GM15510 (cell line): ENCODE data around the gene MRPS11.

Source experiments
- POLR2A ChIP-seq: IDR thresholded peaks from 3 replicates; pipeline ENCODE4 v1.6.1; 2011; ENCODE audit warnings: borderline replicate concordance; ENCODE audit not compliant: insufficient read length; ENCODE audit errors: extremely low read depth

MRPS11 gene

GRCh38 chr15:88448991-88449461 lies 18.5 kb upstream of the MRPS11 start:
- no peak for TF ChIP-seq POLR2A

DNA sequence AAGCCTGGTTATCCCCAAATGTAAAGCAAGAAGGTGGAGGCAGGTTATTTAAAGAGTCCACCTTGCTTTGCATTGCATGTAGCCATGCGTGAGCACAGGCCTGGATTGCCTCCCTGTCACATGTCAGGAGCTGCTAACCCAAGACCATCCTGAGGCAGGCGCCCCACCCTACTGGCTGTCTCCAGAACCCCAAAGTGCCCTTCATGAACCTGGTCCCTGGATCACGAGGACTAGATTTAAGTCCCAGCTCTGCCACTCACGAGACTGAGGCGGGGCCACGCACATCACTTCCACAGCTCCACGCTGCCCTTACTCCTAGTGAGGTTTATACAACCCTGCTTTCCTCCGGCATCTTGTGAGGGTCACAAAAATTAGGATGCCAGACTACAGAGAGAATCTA lies 17.9 kb upstream of the MRPS11 start:
- no peak for TF ChIP-seq POLR2A

GRCh38 chr15:88450125-88450798 lies 17.2 kb upstream of the MRPS11 start:
- no peak for TF ChIP-seq POLR2A

DNA sequence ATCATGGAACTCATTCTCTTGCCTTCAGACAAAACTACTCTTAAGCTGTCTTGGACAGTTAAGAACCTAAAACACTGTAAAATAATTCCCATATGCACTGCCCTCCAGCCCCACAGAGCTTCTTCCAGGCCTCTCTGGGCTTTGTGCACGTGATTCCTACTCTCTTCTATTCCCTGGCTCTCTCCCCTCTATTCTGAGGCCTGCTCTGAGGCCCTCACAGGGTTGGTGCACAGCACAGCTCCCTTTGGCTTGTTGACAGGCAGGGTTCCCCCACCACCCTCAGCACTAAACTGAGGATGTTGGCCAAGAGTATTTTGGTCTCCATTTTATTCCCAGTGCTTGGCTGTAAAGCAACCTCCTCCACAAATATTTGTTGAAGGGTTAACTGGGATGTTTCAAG lies 13.9 kb upstream of the MRPS11 start:
- no peak for TF ChIP-seq POLR2A

GRCh38 chr15:88454236-88454635 lies 13.3 kb upstream of the MRPS11 start:
- TF ChIP-seq POLR2A, result no peak

DNA sequence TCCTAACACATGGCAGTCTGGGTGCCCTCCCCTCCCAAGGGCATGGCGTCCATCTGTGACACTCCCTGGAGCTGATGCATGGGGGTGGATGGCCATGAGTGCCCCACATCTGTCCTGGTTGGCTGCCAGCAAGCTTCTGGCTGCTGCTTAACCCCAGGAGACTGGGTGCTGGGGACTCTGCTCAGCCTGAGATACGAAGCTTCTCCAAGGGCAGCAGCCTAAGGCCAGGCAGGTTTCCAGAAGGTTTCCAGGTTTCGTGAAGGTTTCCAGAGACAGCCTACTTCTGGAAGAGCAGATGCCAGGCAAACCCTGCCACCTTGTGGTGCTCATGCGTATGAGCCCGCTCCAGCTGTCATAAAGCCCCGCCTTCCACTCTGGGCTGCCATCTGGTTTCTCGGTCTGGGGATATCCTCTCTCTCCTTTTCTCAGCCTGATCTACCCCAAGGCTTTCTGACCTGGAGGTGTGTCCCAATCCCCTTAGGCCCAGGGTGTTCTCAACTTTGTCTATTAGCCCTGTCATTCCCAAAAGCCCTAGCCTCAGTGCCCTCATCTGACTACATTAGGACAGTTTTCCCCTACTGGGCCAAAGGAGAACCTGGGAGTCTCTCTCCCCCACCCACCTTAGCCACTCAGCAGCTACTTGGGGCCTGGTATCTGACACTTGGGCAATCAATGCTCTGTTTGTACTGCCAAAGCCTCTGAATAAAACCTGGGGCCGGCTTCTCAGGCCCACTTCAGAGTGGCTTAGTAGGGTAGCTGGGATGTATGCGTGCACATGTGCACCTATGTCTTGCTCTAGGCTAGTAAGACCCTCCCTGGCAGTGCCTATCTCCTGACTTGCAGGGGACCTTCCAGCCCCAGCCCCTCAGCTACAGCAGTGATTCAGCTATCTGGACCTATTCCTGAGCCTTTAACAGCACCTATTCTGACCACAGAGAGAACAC lies 12.4 kb upstream of the MRPS11 start:
- TF ChIP-seq POLR2A, result no peak

- no peak for TF ChIP-seq POLR2A
Measured at GRCh38 chr15:88456733-88457132, 10.8 kb upstream of the MRPS11 start.

GRCh38 chr15:88463870-88464532 lies 3.5 kb upstream of the MRPS11 start:
- no peak for TF ChIP-seq POLR2A

DNA sequence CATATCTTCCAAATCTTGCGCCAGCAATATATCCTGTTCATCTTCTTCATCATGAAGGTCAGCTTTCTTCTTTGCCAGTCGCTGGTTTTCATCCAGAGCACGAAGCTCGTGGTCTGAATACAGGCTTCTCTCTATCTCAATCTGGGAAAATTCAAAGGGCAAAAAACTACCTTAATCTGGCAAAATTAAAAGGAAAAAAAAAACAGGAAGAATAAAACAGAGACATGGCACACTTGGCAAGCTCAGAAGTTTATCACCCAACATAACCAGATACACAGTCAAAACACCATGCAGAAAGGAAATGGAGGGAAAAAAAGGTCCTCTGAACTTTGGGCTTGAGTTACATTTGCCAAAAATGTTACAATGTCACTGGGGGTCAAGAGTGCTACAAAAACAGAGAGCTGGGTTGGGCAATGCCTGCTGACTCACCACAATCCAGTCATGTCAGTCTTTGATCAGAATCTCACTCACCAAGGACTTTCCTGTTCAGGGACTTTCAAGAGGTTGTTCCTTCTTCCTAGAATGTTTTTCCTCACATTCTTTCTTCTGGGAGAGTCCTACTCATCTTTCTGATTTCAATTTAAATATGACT lies 1.8 kb upstream of the MRPS11 start:
- no peak for TF ChIP-seq POLR2A

- no peak for TF ChIP-seq POLR2A
Measured at GRCh38 chr15:88467935-88468528, 524 bp downstream of the MRPS11 start.

GRCh38 chr15:88469321-88469720 lies 1.8 kb downstream of the MRPS11 start:
- no peak for TF ChIP-seq POLR2A

DNA sequence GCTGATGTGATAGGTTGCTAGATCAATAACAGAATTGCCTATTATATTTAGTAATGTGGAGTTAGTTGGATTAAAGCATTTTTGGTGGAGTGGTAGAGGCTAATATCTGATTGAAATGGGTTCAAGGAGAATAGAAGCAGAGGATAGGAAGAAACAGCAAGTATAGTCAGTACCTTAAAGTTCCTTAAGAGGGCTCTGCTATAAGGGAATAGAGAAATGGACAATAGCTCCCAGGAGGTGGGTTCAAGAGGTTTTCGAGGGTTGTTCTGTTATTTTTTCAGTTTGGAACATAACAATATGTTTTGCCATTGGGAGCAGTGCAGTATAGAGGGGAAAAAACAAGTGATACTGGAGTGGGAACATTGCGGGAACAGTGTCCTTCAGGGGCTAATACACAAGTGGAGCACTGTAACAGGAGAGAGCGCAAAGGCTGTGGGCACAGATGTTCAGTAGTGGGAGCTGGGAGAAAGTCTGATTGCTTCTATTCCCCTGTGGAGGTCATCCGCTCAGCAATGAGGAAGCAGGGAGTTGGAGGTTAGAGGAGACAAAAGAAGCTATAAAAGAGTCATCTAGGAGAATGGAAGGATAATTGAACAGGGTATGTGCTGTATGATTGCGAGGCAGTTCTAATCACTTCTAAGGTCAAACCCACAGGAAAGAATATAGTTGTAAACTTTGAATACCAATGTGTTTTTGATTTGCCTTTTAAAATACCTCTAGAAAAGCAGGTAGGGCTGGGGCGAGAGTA lies 3.3 kb downstream of the MRPS11 start:
- no peak for TF ChIP-seq POLR2A

GRCh38 chr15:88472225-88472624 lies 4.7 kb downstream of the MRPS11 start:
- TF ChIP-seq POLR2A, result no peak

GRCh38 chr15:88476635-88477060 lies 9.1 kb downstream of the MRPS11 start:
- no peak for TF ChIP-seq POLR2A
